WTC11 (cell line): ENCODE measurements around the gene PSMC3.

Source experiments
- CBFB ChIP-seq: sonication (generic); formaldehyde crosslinking; IDR thresholded peaks from 2 replicates; pipeline ENCODE4 v1.8.1; 2022; ENCODE audit warnings: mild to moderate bottlenecking, low read depth, missing genetic modification reagents
- E2F5 ChIP-seq: sonication (generic); formaldehyde crosslinking; IDR thresholded peaks from 2 replicates; pipeline ENCODE4 v1.8.1; 2022; ENCODE audit warnings: mild to moderate bottlenecking, moderate library complexity, missing genetic modification reagents
- FOXP1 ChIP-seq: sonication (generic); formaldehyde crosslinking; IDR thresholded peaks from 2 replicates; pipeline ENCODE4 v1.8.0; 2022; ENCODE audit warnings: missing genetic modification reagents, mild to moderate bottlenecking, moderate library complexity, borderline replicate concordance
- NFE2L1 ChIP-seq: sonication (generic); formaldehyde crosslinking; IDR thresholded peaks from 2 replicates; pipeline ENCODE4 v1.8.1; 2023; ENCODE audit warnings: missing genetic modification reagents
- NFYB ChIP-seq: sonication (generic); formaldehyde crosslinking; conservative IDR thresholded peaks from 2 replicates; pipeline ENCODE4 v1.8.0; 2022; ENCODE audit warnings: low read depth, missing genetic modification reagents
- TEAD4 ChIP-seq: sonication (generic); formaldehyde crosslinking; IDR thresholded peaks from 2 replicates; pipeline ENCODE4 v1.8.0; 2022; ENCODE audit warnings: mild to moderate bottlenecking, missing genetic modification reagents
- TF ChIP-seq, protein P1 (sequence below): fragments of 200-600 bp; IDR thresholded peaks from 2 replicates; pipeline ENCODE4 v1.8.0; 2022; ENCODE audit warnings: antibody characterized with exemption

DNA sequence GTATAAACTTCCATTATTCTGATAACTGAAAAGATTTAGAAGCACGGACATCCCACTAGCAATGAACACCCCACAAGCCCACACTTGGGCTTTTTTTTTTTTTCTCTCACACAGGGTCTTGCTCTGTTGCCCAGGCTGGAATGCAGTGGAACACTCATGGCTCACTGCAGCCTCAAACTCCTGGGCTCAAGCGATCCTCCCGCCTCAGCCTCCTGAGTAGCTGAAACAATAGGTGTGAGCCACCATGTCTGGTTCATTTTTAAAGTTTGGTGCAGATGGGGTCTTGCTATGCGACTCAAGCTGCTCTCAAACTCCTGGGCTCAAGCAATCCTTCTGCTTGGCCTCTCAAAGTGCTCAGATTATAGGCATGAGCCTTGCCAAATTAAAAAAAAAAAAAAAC, 19.6 kb upstream of the PSMC3 start:
- TF ChIP-seq CBFB (CRISPR knock-in tag) = no peak
- TF ChIP-seq, protein P1, sequence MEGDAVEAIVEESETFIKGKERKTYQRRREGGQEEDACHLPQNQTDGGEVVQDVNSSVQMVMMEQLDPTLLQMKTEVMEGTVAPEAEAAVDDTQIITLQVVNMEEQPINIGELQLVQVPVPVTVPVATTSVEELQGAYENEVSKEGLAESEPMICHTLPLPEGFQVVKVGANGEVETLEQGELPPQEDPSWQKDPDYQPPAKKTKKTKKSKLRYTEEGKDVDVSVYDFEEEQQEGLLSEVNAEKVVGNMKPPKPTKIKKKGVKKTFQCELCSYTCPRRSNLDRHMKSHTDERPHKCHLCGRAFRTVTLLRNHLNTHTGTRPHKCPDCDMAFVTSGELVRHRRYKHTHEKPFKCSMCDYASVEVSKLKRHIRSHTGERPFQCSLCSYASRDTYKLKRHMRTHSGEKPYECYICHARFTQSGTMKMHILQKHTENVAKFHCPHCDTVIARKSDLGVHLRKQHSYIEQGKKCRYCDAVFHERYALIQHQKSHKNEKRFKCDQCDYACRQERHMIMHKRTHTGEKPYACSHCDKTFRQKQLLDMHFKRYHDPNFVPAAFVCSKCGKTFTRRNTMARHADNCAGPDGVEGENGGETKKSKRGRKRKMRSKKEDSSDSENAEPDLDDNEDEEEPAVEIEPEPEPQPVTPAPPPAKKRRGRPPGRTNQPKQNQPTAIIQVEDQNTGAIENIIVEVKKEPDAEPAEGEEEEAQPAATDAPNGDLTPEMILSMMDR = no peak
- no peak for TF ChIP-seq TEAD4 (CRISPR knock-in tag)
- TF ChIP-seq NFE2L1 = no peak
- no peak for TF ChIP-seq E2F5 (CRISPR knock-in tag)
- TF ChIP-seq NFYB (CRISPR knock-in tag) = no peak
- TF ChIP-seq FOXP1 (CRISPR knock-in tag) = no peak
